H9 (cell line): ENCODE data around the gene ATAD3B. TPM values are rescaled to one million over a fixed set of nuclear protein-coding genes. Genes with fewer than 3 reads are reported as not detected.

Experiments
- DNase-seq: peaks from one replicate; pipeline ENCODE4 v3.0.0-alpha.2; 2017
- H2AFZ ChIP-seq: one replicate; pipeline ENCODE4 v1.6.1; 2013; ENCODE audit warnings: mild to moderate bottlenecking, low read length, control low read depth, moderate library complexity
- H2AK5ac ChIP-seq: 2 replicates; pipeline ENCODE4 v1.6.1; 2013; ENCODE audit warnings: low read length, control low read depth, mixed read lengths; ENCODE audit not compliant: insufficient read length
- H2BK120ac ChIP-seq: one replicate; pipeline ENCODE4 v1.6.1; 2013; ENCODE audit warnings: low read depth, mild to moderate bottlenecking, low read length, control low read depth, inconsistent platforms; ENCODE audit not compliant: poor library complexity, severe bottlenecking
- H2BK12ac ChIP-seq: 2 replicates; pipeline ENCODE4 v1.6.1; 2013; ENCODE audit warnings: low read length, control low read depth, mixed read lengths, low read depth; ENCODE audit not compliant: insufficient read length
- H2BK15ac ChIP-seq: 2 replicates; pipeline ENCODE4 v1.6.1; 2013; ENCODE audit warnings: low read depth, low read length, control low read depth
- H2BK20ac ChIP-seq: one replicate; pipeline ENCODE4 v1.6.1; 2013; ENCODE audit warnings: low read depth, mild to moderate bottlenecking, low read length, control low read depth, inconsistent platforms; ENCODE audit not compliant: poor library complexity, severe bottlenecking
- H2BK5ac ChIP-seq: 2 replicates; pipeline ENCODE4 v1.6.1; 2013; ENCODE audit warnings: low read length, control low read depth, mixed read lengths; ENCODE audit not compliant: insufficient read length
- H3K14ac ChIP-seq: 2 replicates; pipeline ENCODE4 v1.6.1; 2013; ENCODE audit warnings: low read length, control low read depth; ENCODE audit not compliant: insufficient read depth
- H3K18ac ChIP-seq: 2 replicates; pipeline ENCODE4 v1.6.1; 2013; ENCODE audit warnings: low read depth, mild to moderate bottlenecking, mixed read lengths, low read length, control low read depth; ENCODE audit not compliant: insufficient read length
- H3K23ac ChIP-seq: 2 replicates; pipeline ENCODE4 v1.6.1; 2013; ENCODE audit warnings: low read length, control low read depth, mixed read lengths, low read depth; ENCODE audit not compliant: insufficient read length
- H3K23me2 ChIP-seq: 2 replicates; pipeline ENCODE4 v1.6.1; 2013; ENCODE audit warnings: low read depth, mild to moderate bottlenecking, mixed read lengths, low read length, control low read depth; ENCODE audit not compliant: insufficient read length, poor library complexity, severe bottlenecking
- H3K27ac ChIP-seq: 2 replicates; pipeline ENCODE4 v1.5.1; 2013; ENCODE audit warnings: low read length, control low read depth, mixed read lengths, low read depth; ENCODE audit not compliant: insufficient read length
- H3K27me3 ChIP-seq: 2 replicates; pipeline ENCODE4 v1.6.1; 2013; ENCODE audit warnings: low read length, control low read depth, inconsistent platforms; ENCODE audit not compliant: insufficient read depth
- H3K4ac ChIP-seq: 2 replicates; pipeline ENCODE4 v1.6.1; 2013; ENCODE audit warnings: low read depth, mild to moderate bottlenecking, control low read depth, inconsistent platforms, low read length, moderate library complexity
- H3K4me1 ChIP-seq: 2 replicates; pipeline ENCODE4 v1.6.1; 2013; ENCODE audit warnings: low read length, control low read depth, inconsistent platforms; ENCODE audit not compliant: insufficient read depth
- H3K4me2 ChIP-seq: 2 replicates; pipeline ENCODE4 v1.6.1; 2013; ENCODE audit warnings: low read length, control low read depth, mixed read lengths; ENCODE audit not compliant: insufficient read length, insufficient read depth
- H3K56ac ChIP-seq: 2 replicates; pipeline ENCODE4 v1.6.1; 2013; ENCODE audit warnings: low read depth, mild to moderate bottlenecking, mixed read lengths, low read length, control low read depth; ENCODE audit not compliant: insufficient read length
- H3K79me1 ChIP-seq: 2 replicates; pipeline ENCODE4 v1.6.1; 2013; ENCODE audit warnings: low read depth, mild to moderate bottlenecking, moderate library complexity, low read length, control low read depth, inconsistent platforms; ENCODE audit not compliant: insufficient read depth, poor library complexity, severe bottlenecking
- H3K79me2 ChIP-seq: 2 replicates; pipeline ENCODE4 v1.6.1; 2013; ENCODE audit warnings: low read length, control low read depth, inconsistent platforms; ENCODE audit not compliant: insufficient read depth
- H3K9ac ChIP-seq: 2 replicates; pipeline ENCODE4 v1.6.1; 2013; ENCODE audit warnings: low read length, control low read depth, mixed read lengths; ENCODE audit not compliant: insufficient read length; ENCODE audit errors: extremely low read depth
- H3K9me3 ChIP-seq: one replicate; pipeline ENCODE4 v1.6.1; 2013; ENCODE audit warnings: low read depth, low read length, inconsistent platforms; ENCODE audit not compliant: control insufficient read depth
- H3T11ph ChIP-seq: one replicate; pipeline ENCODE4 v1.6.1; 2013; ENCODE audit warnings: mild to moderate bottlenecking, low read length, control low read depth, inconsistent platforms
- H4K20me1 ChIP-seq: one replicate; pipeline ENCODE4 v1.6.1; 2013; ENCODE audit not compliant: control insufficient read depth, insufficient read length, insufficient read depth
- H4K5ac ChIP-seq: 2 replicates; pipeline ENCODE4 v1.6.1; 2013; ENCODE audit warnings: low read depth, mild to moderate bottlenecking, mixed read lengths, low read length, control low read depth; ENCODE audit not compliant: insufficient read length
- H4K8ac ChIP-seq: replicated peaks from 2 replicates; pipeline ENCODE4 v1.6.1; 2013; ENCODE audit warnings: low read length, control low read depth, mixed read lengths, low read depth; ENCODE audit not compliant: insufficient read length
- H4K91ac ChIP-seq: 2 replicates; pipeline ENCODE4 v1.6.1; 2013; ENCODE audit warnings: low read depth, mild to moderate bottlenecking, moderate library complexity, mixed read lengths, low read length, control low read depth; ENCODE audit not compliant: insufficient read length
- H3K27ac Mint-ChIP-seq, 3 experiments: 2 replicates in 2 of 3; 3 replicates in 1 of 3; pipeline ENCODE4 v1.8.0; 2020 to 2021; ENCODE audit warnings: mixed read lengths in 3 of 3, mild to moderate bottlenecking in 1 of 3, moderate library complexity in 1 of 3
- H3K27me3 Mint-ChIP-seq: 2 replicates; pipeline ENCODE4 v1.8.0; 2021; ENCODE audit warnings: low read depth, mild to moderate bottlenecking, moderate library complexity, mixed read lengths
- H3K36me3 Mint-ChIP-seq, 3 experiments: 2 replicates in 2 of 3; 3 replicates in 1 of 3; pipeline ENCODE4 v1.8.0; 2020 to 2021; ENCODE audit warnings: low read depth in 3 of 3, mixed read lengths in 3 of 3; ENCODE audit not compliant: insufficient read depth in 1 of 3
- H3K4me1 Mint-ChIP-seq, 2 experiments: 2 replicates each; pipeline ENCODE4 v1.8.0; 2020; ENCODE audit warnings: mixed read lengths in 2 of 2
- H3K4me3 Mint-ChIP-seq, 2 experiments: 2 replicates in 1 of 2; 3 replicates in 1 of 2; pipeline ENCODE4 v1.8.0; 2020 to 2021; ENCODE audit warnings: mild to moderate bottlenecking in 2 of 2, mixed read lengths in 2 of 2, moderate library complexity in 1 of 2
- H3K9me3 Mint-ChIP-seq, 2 experiments: 2 replicates in 1 of 2; 3 replicates in 1 of 2; pipeline ENCODE4 v1.8.0; 2020; ENCODE audit warnings: mild to moderate bottlenecking in 2 of 2, mixed read lengths in 2 of 2, moderate library complexity in 1 of 2
- CTCF ChIP-seq: fragments of 200-600 bp; sonication (generic); conservative IDR thresholded peaks from 3 replicates; pipeline ENCODE4 v1.8.0; 2021; ENCODE audit warnings: antibody characterized with exemption, mild to moderate bottlenecking
- WGBS: extraction: QIAGEN DNeasy Blood & Tissue Kit; methylation state at CpG from one replicate; pipeline ENCODE4 v1.1.7; 2013; ENCODE audit warnings: missing lambda C conversion rate, low lambda C conversion rate, mixed read lengths; ENCODE audit not compliant: insufficient read length; ENCODE audit errors: extremely low coverage; 5-methylcytosine and 5-hydroxymethylcytosine counted together
- total RNA-seq: library from RNA; stranded (reverse); gene quantifications from 2 replicates; pipeline ENCODE4 v1.2.1, GENCODE V29; 2021

Gene ATAD3B
- total RNA-seq, 1 experiment from 2014 or later, result 78.6 TPM

GRCh38 chr1:1424707-1425106 lies 46.9 kb upstream of the ATAD3B start:
- no peaks in the 10 kb centered on the region for H3K27me3 Mint-ChIP-seq
- DNase-seq, result no peak
- Histone ChIP-seq H2BK20ac (no peak overlapping the region), H3K23me2 (peaks cover 3% of the 10 kb centered on the region), H2AK5ac (no peak overlapping the region), H3K27ac (no peak overlapping the region), H3K14ac (no peak overlapping the region), H2BK12ac (no peak overlapping the region), H3K4me1 (peaks cover 5% of the 10 kb centered on the region; the same call in 1 of the 2 replicates), H3K79me2 (no peaks in the 10 kb centered on the region), H2BK120ac (no peak overlapping the region), H3K27me3 (no peaks in the 10 kb centered on the region), H3K9ac (no peak overlapping the region), H2BK5ac (no peak overlapping the region), H3K79me1 (no peaks in the 10 kb centered on the region), H2BK15ac (no peak overlapping the region), H3K23ac (no peak overlapping the region), H3K9me3 (no peaks in the 10 kb centered on the region), H3K56ac (no peak overlapping the region), H3T11ph (no peak overlapping the region), H2AFZ (no peak overlapping the region), H3K4ac (no peak overlapping the region), H3K18ac (no peak overlapping the region), H4K5ac (no peak overlapping the region), H4K8ac (no peak overlapping the region), H4K20me1 (no peaks in the 10 kb centered on the region), H3K4me2 (no peak overlapping the region), H4K91ac (no peak overlapping the region)
- TF ChIP-seq CTCF, result no peak
- peaks cover 26 to 44% of the 10 kb centered on the region in 2 experiments for H3K4me1 Mint-ChIP-seq
- no CpG with 5 or more reads among the region's 15 CpGs for WGBS
- peak overlapping the region in 1 of 3 experiments; percentile 62; a peak in 3 of 7 replicates for H3K27ac Mint-ChIP-seq
- peaks cover 3 to 4% of the 10 kb centered on the region in 2 experiments; a peak in 4 of 5 replicates for H3K9me3 Mint-ChIP-seq
- peak overlapping the region in 1 of 2 experiments; percentile 59; a peak in 3 of 5 replicates for H3K4me3 Mint-ChIP-seq
- peaks cover 3 to 5% (median 4%) of the 10 kb centered on the region in 3 experiments; a peak in 6 of 7 replicates for H3K36me3 Mint-ChIP-seq
